Measurements from ENCODE around the gene TIMELESS.
"Not testable (repeated sequence)": the region's sequence is repeated elsewhere in the genome, so short reads cannot be mapped to it uniquely, and the experiment has no call there.

TIMELESS gene

GRCh38 chr12:56468216-56469006, 19.2 kb upstream of the TIMELESS start, which contains the start of gene SPRYD4:
SPRYD4 (plus strand) TSS chr12:56468578; CDS start chr12:56468592, 14 bp downstream.
- in situ Hi-C loops (cut with MboI; ENCODE audit: low sequenced_read_pairs) = loop anchor here (10.0 kb wide), 2 partner anchors 274 to 344 kb away; partner anchors contain the start of gene ESYT1

GRCh38 chr12:56462565-56462964, 13.3 kb upstream of the TIMELESS start:
- in situ Hi-C loops (cut with MboI; ENCODE audit: low sequenced_read_pairs) = loop anchor here (10.0 kb wide), 2 partner anchors 268 to 338 kb away; partner anchors contain the start of gene ESYT1

GRCh38 chr12:56461235-56462159, 12.3 kb upstream of the TIMELESS start:
- in situ Hi-C loops (cut with MboI; ENCODE audit: low sequenced_read_pairs) = loop anchor here (10.0 kb wide), 2 partner anchors 267 to 337 kb away; partner anchors contain the start of gene ESYT1

GRCh38 chr12:56457817-56458216, 8.6 kb upstream of the TIMELESS start:
- in situ Hi-C loops (cut with MboI; ENCODE audit: low sequenced_read_pairs) = no loop called here

- in situ Hi-C loops (cut with MboI; ENCODE audit: low sequenced_read_pairs) = no loop called here
Observed at GRCh38 chr12:56454557-56454956, 5.3 kb upstream of the TIMELESS start, which contains the start of gene MIP. MIP (minus strand) TSS chr12:56454657; CDS start chr12:56454613, 44 bp downstream.

GRCh38 chr12:56451147-56451546, 1.9 kb upstream of the TIMELESS start:
- in situ Hi-C loops (cut with MboI; ENCODE audit: low sequenced_read_pairs) = no loop called here

GRCh38 chr12:56450241-56450640, 1.0 kb upstream of the TIMELESS start:
- in situ Hi-C loops (cut with MboI; ENCODE audit: low sequenced_read_pairs) = no loop called here

- in situ Hi-C loops (cut with MboI; ENCODE audit: low sequenced_read_pairs) = no loop called here
Observed at GRCh38 chr12:56449622-56449984, 377 bp upstream of the TIMELESS start.

GRCh38 chr12:56443208-56443607, 6.0 kb downstream of the TIMELESS start:
- in situ Hi-C loops (cut with MboI; ENCODE audit: low sequenced_read_pairs) = not testable (repeated sequence)

- in situ Hi-C loops (cut with MboI; ENCODE audit: low sequenced_read_pairs) = no loop called here
Observed at GRCh38 chr12:56437430-56438176, 11.6 kb downstream of the TIMELESS start.

GRCh38 chr12:56434828-56435227, 14.4 kb downstream of the TIMELESS start:
- in situ Hi-C loops (cut with MboI; ENCODE audit: low sequenced_read_pairs) = no loop called here

GRCh38 chr12:56431850-56432249, 17.4 kb downstream of the TIMELESS start:
- in situ Hi-C loops (cut with MboI; ENCODE audit: low sequenced_read_pairs) = no loop called here

GRCh38 chr12:56431288-56431687, 17.9 kb downstream of the TIMELESS start:
- in situ Hi-C loops (cut with MboI; ENCODE audit: low sequenced_read_pairs) = no loop called here

GRCh38 chr12:56425940-56426438, 23.2 kb downstream of the TIMELESS start:
- in situ Hi-C loops (cut with MboI; ENCODE audit: low sequenced_read_pairs) = no loop called here

- in situ Hi-C loops (cut with MboI; ENCODE audit: low sequenced_read_pairs) = no loop called here
Observed at GRCh38 chr12:56425193-56425592, 24.0 kb downstream of the TIMELESS start.

- in situ Hi-C loops (cut with MboI; ENCODE audit: low sequenced_read_pairs) = no loop called here
Observed at GRCh38 chr12:56420411-56420810, 28.8 kb downstream of the TIMELESS start.

- in situ Hi-C loops (cut with MboI; ENCODE audit: low sequenced_read_pairs) = no loop called here
Observed at GRCh38 chr12:56417739-56418138, 31.5 kb downstream of the TIMELESS start.

GRCh38 chr12:56414401-56414800, 34.8 kb downstream of the TIMELESS start:
- in situ Hi-C loops (cut with MboI; ENCODE audit: low sequenced_read_pairs) = no loop called here

- in situ Hi-C loops (cut with MboI; ENCODE audit: low sequenced_read_pairs) = no loop called here
Observed at GRCh38 chr12:56413392-56413791, 35.8 kb downstream of the TIMELESS start.

All from HL-60/S4 (cell line).